Left lung (tissue), 10 donors: ENCODE data around the gene CALN1. TPM values are rescaled to one million over a fixed set of nuclear protein-coding genes. Genes with fewer than 3 reads are reported as not detected.

Experiments used
- ATAC-seq: fragments of 200-7000 bp; cut with Tn5 transposase; one replicate; pipeline ENCODE4 v1.9.1; 2020; ENCODE audit warnings: moderate library complexity
- DNase-seq, 4 donors: peaks; one replicate each; pipeline ENCODE4 v3.0.0-alpha.2; 2013 to 2020
- H3K27ac ChIP-seq, 2 donors: fragments of 200-600 bp; sonication (generic) in 1 of 2; one replicate each; pipeline versions ENCODE4 v1.5.0 to v1.8.0; 2020 to 2021
- H3K27me3 ChIP-seq, 2 donors: fragments of 200-600 bp; sonication (generic) in 1 of 2; one replicate each; pipeline versions ENCODE4 v1.5.0 to v1.8.0; 2020 to 2021
- H3K36me3 ChIP-seq, 2 donors: fragments of 200-600 bp; sonication (generic) in 1 of 2; one replicate each; pipeline versions ENCODE4 v1.5.0 to v1.8.0; 2020 to 2021
- H3K4me1 ChIP-seq, 2 donors: fragments of 200-600 bp; one replicate each; pipeline ENCODE4 v1.8.0; 2021
- H3K4me3 ChIP-seq, 2 donors: fragments of 200-600 bp; sonication (generic) in 1 of 2; one replicate each; pipeline versions ENCODE4 v1.5.0 to v1.8.0; 2020 to 2021; ENCODE audit warnings: mild to moderate bottlenecking in 1 of 2
- H3K9me3 ChIP-seq, 2 donors: fragments of 200-600 bp; sonication (generic) in 1 of 2; one replicate each; pipeline versions ENCODE4 v1.5.0 to v1.8.0; 2020 to 2021
- intact Hi-C, 2 donors: fragments of 100-400 bp; cut with DNase I; formaldehyde crosslinking; loops; one replicate each; pipeline versions ENCODE4 v1.11.2 to v1.14.2; 2022
- polyA plus RNA-seq, 6 donors: library from polyadenylated mRNA; unstranded; fragments of 120-200 nt; gene quantifications; one replicate each; pipeline ENCODE4 v1.2.1, GENCODE V29; 2013; ENCODE audit not compliant: insufficient read length in 6 of 6
- total RNA-seq, 2 donors: library from RNA; stranded (reverse); fragmentation: NEBNext Ultra II Directional; extraction: Animal tissue kit (Norgen Biotek cat#: 25700); gene quantifications; one replicate each; pipeline ENCODE4 v1.2.1, GENCODE V29; 2021
- TF ChIP-seq, protein P1 (sequence below), 2 donors: fragments of 200-600 bp; sonication (generic) in 1 of 2; IDR thresholded peaks; one replicate each; pipeline versions ENCODE4 v1.5.0 to v1.8.0; 2021; ENCODE audit warnings: antibody characterized with exemption in 2 of 2
- donor health status: DM: no; HTN: yes; CAD: no.
- donor health status: DM: no; HTN: no; CAD: no.

CALN1 gene
- total and polyA plus RNA-seq, 8 donors: 0.10 to 0.52 (median 0.26) TPM; not detected in 2

DNA sequence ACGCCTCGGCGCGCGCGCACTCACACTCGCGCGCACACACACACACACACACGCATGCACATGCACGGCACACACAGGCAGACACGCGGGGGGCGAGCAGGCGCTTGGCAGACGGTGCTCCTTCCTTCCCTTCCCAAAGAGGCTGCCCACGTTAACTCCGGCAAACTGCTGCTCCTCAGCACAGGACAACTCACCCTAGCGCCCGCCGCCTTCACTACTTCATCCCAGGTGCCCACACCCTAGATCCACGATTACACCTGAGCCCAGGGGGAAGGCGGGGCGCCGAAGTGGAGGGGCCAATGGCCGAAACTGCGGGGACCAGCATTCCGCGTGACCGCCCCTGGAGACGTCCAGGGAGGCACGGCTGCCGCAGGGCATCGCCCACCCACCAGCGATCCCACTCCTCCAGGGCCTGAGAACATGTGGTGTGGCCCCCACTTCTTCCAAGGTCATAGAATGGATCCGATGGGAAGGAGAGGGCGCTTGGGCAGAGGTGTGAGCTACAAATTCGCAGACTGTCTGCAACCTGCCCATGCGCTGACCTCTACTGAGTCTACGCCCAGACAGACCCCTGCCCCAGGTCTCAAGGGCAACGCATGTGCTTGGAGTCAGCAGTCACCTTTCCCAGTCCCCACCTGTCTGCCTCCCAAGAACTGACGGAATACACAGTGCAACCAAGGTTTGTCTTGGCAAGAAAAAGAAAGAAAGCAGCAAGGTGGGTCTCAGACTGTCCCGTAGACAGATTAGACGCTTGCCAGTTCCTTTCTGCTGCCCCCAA is 74.6 kb downstream of the CALN1 start:
- H3K4me1 ChIP-seq: no peaks in the 10 kb centered on the region
- peak in 1 of 4 donors; percentile 68 for DNase-seq
- H3K9me3 ChIP-seq: peaks cover 0 to 5% of the 10 kb centered on the region in 2 donors
- no peak overlapping the region for H3K27ac ChIP-seq
- H3K4me3 ChIP-seq: no peak overlapping the region
- TF ChIP-seq, protein P1, sequence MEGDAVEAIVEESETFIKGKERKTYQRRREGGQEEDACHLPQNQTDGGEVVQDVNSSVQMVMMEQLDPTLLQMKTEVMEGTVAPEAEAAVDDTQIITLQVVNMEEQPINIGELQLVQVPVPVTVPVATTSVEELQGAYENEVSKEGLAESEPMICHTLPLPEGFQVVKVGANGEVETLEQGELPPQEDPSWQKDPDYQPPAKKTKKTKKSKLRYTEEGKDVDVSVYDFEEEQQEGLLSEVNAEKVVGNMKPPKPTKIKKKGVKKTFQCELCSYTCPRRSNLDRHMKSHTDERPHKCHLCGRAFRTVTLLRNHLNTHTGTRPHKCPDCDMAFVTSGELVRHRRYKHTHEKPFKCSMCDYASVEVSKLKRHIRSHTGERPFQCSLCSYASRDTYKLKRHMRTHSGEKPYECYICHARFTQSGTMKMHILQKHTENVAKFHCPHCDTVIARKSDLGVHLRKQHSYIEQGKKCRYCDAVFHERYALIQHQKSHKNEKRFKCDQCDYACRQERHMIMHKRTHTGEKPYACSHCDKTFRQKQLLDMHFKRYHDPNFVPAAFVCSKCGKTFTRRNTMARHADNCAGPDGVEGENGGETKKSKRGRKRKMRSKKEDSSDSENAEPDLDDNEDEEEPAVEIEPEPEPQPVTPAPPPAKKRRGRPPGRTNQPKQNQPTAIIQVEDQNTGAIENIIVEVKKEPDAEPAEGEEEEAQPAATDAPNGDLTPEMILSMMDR (IDR thresholded peaks at IDR 0.05): no peak
- intact Hi-C loops: no loop called here
- H3K36me3 ChIP-seq: no peaks in the 10 kb centered on the region
- no peak for ATAC-seq
- H3K27me3 ChIP-seq: peaks cover 34 to 47% of the 10 kb centered on the region in 2 donors

DNA sequence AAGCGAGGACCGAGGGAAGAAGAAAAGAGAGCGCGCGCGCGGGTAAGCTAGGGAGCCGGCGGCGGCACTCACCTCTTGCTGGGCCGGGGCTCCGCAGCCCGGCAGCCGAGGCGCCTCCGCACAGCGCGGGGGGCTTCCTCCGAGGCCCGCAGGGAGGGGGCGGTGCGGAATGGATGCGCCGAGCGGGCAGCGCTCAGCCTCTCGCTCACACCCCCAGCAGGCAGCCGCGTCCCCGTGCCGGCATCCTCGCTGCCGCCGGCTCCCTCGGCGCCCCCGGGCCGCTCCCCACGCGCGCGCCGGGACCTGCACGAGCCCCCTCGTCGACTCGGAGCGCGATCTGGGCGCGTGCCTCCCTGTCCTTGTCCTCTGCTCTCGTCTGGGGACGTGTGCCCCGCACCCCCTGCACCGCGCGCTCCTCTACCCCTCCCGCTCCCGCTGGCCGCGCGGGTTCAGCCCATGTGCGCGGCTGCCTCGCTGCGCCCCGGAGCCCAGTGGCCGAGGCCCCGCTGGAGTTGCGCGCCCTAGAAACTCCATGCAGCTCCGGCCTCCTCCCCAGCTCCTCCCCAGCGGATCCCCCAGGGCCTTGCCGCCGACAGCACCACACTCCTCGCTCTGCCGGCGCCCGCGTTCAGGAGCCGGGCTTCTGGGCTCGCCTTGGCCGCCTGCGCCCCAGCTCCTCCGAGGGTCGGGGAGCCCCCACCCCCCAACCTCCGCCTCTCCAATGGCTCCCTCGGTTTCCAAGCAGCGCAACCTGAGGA is 75.3 kb downstream of the CALN1 start:
- intact Hi-C loops: no loop called here
- no peak for ATAC-seq

DNA sequence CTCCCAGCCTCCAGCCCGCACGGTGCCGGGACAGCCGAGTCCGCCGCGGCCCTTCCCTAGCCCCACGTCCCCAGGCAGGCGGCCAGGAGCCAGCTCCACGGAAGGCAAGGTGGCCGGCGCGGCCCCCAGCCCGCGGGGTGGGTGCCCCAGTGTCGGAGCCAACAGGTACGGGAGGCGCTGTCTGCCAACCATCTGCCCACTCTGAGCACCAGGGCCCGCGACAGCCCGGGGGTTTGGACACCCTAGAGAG is 75.8 kb downstream of the CALN1 start:
- Histone ChIP-seq H3K27me3 (peaks cover 34 to 47% of the 10 kb centered on the region in 2 donors), H3K27ac (no peak overlapping the region), H3K9me3 (peaks cover 0 to 5% of the 10 kb centered on the region in 2 donors), H3K4me3 (no peak overlapping the region), H3K36me3 (no peaks in the 10 kb centered on the region), H3K4me1 (no peaks in the 10 kb centered on the region)
- TF ChIP-seq, protein P1 (IDR thresholded peaks at IDR 0.05): no peak
- intact Hi-C loops: no loop called here
- DNase-seq (peak in 1 of 4 donors; percentile 71), ATAC-seq (no peak)

More for the DNA sequence above, 75.3 kb downstream of the CALN1 start:
- no peak overlapping the region for H3K4me3 ChIP-seq
- TF ChIP-seq, protein P1 (IDR thresholded peaks at IDR 0.05): no peak
- peak in 1 of 4 donors; percentile 71 for DNase-seq
- no peaks in the 10 kb centered on the region for H3K4me1 ChIP-seq
- no peak overlapping the region for H3K27ac ChIP-seq
- H3K9me3 ChIP-seq: peaks cover 0 to 5% of the 10 kb centered on the region in 2 donors
- H3K36me3 ChIP-seq: no peaks in the 10 kb centered on the region
- peaks cover 34 to 47% of the 10 kb centered on the region in 2 donors for H3K27me3 ChIP-seq

DNA sequence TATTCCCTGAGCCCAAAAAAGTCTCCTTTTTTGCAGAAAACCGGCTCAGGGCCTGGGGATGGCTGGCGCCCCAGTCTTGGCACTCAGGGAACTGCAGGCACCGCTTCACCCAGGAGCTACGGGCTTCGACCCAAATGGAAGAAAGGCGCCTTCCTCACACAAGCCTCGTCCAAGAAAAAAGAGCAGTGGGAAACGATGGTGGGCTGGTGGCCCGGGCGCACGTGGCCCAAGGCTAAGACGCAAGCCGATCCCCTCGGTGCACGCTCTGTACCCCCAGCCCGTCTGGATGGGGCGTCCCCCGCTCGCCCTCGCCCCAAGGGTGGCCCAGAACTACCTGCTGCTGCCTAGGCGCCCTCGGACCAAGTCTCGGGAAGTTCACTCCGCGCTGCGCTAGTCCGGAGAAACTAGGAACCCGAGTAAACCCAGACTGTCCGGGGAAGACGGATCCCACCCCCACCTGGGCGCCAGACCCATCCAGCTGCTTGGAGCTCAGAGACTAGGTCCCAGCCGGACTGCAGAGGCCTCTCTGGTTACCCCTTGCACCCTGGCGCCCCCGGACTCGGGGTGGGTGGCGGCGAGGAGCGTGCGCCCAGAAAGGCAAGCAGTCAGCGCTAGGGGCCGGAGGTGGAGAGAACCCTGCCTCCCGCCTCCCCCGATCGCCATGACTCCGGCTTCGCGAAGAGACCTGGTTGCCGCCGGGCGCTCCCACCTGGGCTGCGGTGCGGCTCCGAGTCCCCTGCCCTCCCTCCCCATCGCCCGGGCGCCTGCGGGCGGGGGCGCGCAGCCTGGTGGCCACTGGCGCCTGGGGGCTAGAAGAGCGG is 76.4 kb downstream of the CALN1 start:
- intact Hi-C loops: no loop called here
- DNase-seq (no peak), ATAC-seq (no peak)
- H3K9me3 ChIP-seq: peaks cover 0 to 5% of the 10 kb centered on the region in 2 donors
- H3K27ac ChIP-seq: no peak overlapping the region
- no peak overlapping the region for H3K4me3 ChIP-seq
- TF ChIP-seq, protein P1 (IDR thresholded peaks at IDR 0.05): no peak
- no peaks in the 10 kb centered on the region for H3K36me3 ChIP-seq
- no peaks in the 10 kb centered on the region for H3K4me1 ChIP-seq
- peaks cover 34 to 47% of the 10 kb centered on the region in 2 donors for H3K27me3 ChIP-seq
